SK-N-SH (cell line): Measurements from ENCODE around the gene NOPCHAP1. TPM values are rescaled to one million over a fixed set of nuclear protein-coding genes. Genes with fewer than 3 reads are reported as not detected.

ENCODE experiments used
- CTCF ChIA-PET: fragments of 300-600, 350-600 bp; formaldehyde crosslinking; extraction: SDS; loops from one replicate; lab custom pipeline; 2021; lab: Yijun Ruan, JAX
- POLR2A ChIA-PET: fragments of 350-600 bp; sonication (Branson Sonifier 250); formaldehyde crosslinking; extraction: SDS; loops from one replicate; lab custom pipeline; 2020; ENCODE audit warnings: antibody characterized with exemption, inconsistent platforms; lab: Yijun Ruan, JAX
- DNase-seq: peaks from one replicate; pipeline ENCODE4 v3.0.0; 2012
- H2AFZ ChIP-seq: fragments of 200-600 bp; sonication (generic); 2 replicates; pipeline ENCODE4 v1.8.1; 2016; ENCODE audit warnings: antibody characterized with exemption, mild to moderate bottlenecking, low read depth
- H3F3A ChIP-seq: fragments of 200-600 bp; sonication (generic); replicated peaks from 2 replicates; pipeline ENCODE3; 2016; ENCODE audit warnings: antibody characterized with exemption, mild to moderate bottlenecking; ENCODE audit not compliant: insufficient read depth
- H3K27ac ChIP-seq, 2 experiments: fragments of 200-500 bp in 1 of 2; fragments of 200-600 bp in 1 of 2; sonication (Bioruptor generic) in 1 of 2; sonication (generic), shearing (Covaris generic) in 1 of 2; 2 replicates each; pipeline versions ENCODE4 v1.5.1 to v1.6.1; 2014 to 2016; ENCODE audit warnings: low read depth in 2 of 2, inconsistent platforms in 1 of 2, low read length in 1 of 2, mild to moderate bottlenecking in 1 of 2, mixed read lengths in 1 of 2
- H3K27me3 ChIP-seq: fragments of 200-600 bp; sonication (generic), shearing (Covaris generic); 2 replicates; pipeline ENCODE4 v1.6.1; 2016; ENCODE audit warnings: mixed run types; ENCODE audit not compliant: insufficient read depth
- H3K36me3 ChIP-seq, 2 experiments: fragments of 200-500 bp in 1 of 2; fragments of 200-600 bp in 1 of 2; sonication (Bioruptor generic) in 1 of 2; sonication (generic) in 1 of 2; replicated peaks in 1 of 2; 2 replicates each; pipeline versions ENCODE3 to v1.5.1; 2014 to 2016; ENCODE audit warnings: low read length in 1 of 2, mild to moderate bottlenecking in 1 of 2; ENCODE audit not compliant: insufficient read depth in 2 of 2, control insufficient read depth in 1 of 2
- H3K4me1 ChIP-seq, 2 experiments: fragments of 200-500 bp in 1 of 2; fragments of 200-600 bp in 1 of 2; sonication (Bioruptor generic) in 1 of 2; sonication (generic), shearing (Covaris generic) in 1 of 2; 2 replicates each; pipeline versions ENCODE4 v1.5.1 to v1.6.1; 2014 to 2016; ENCODE audit warnings: low read depth in 1 of 2, low read length in 1 of 2, mixed run types in 1 of 2; ENCODE audit not compliant: insufficient read depth in 2 of 2, control insufficient read depth in 1 of 2
- H3K4me2 ChIP-seq: fragments of 200-600 bp; sonication (generic), shearing (Covaris generic); 2 replicates; pipeline ENCODE4 v1.6.1; 2017; ENCODE audit warnings: mixed run types
- H3K4me3 ChIP-seq, 2 experiments: fragments of 200-500 bp in 1 of 2; fragments of 200-600 bp in 1 of 2; sonication (Bioruptor generic) in 1 of 2; sonication (generic), shearing (Covaris generic) in 1 of 2; 2 replicates each; pipeline versions ENCODE4 v1.5.1 to v1.8.1; 2014 to 2016; ENCODE audit warnings: low read depth in 2 of 2, inconsistent platforms in 1 of 2, low read length in 1 of 2, mild to moderate bottlenecking in 1 of 2, mixed read lengths in 1 of 2, moderate library complexity in 1 of 2
- H3K79me2 ChIP-seq: fragments of 200-600 bp; sonication (generic); 2 replicates; pipeline ENCODE4 v1.8.1; 2017; ENCODE audit warnings: mild to moderate bottlenecking; ENCODE audit not compliant: insufficient read depth
- H3K9ac ChIP-seq: fragments of 200-600 bp; sonication (generic); 2 replicates; pipeline ENCODE4 v1.6.1; 2017; ENCODE audit warnings: mixed run types
- H3K9me2 ChIP-seq: fragments of 200-600 bp; sonication (generic); 2 replicates; pipeline ENCODE4 v1.6.1; 2017; ENCODE audit warnings: mixed run types
- H3K9me3 ChIP-seq: fragments of 200-600 bp; sonication (generic); 2 replicates; pipeline ENCODE4 v1.6.1; 2017; ENCODE audit warnings: mixed run types, mild to moderate bottlenecking, moderate library complexity
- H4K20me1 ChIP-seq: fragments of 200-600 bp; sonication (generic); 2 replicates; pipeline ENCODE4 v1.6.1; 2017; ENCODE audit warnings: mild to moderate bottlenecking, mixed run types; ENCODE audit not compliant: insufficient read depth
- CHD2 ChIP-seq: fragments of 150-350 bp; IDR thresholded peaks from 2 replicates; pipeline ENCODE4 v1.6.1; 2018; ENCODE audit warnings: low read length; ENCODE audit not compliant: partially characterized antibody
- ELF1 ChIP-seq: IDR thresholded peaks from 2 replicates; pipeline ENCODE4 v1.4.0; 2012
- EP300 ChIP-seq, 2 experiments: IDR thresholded peaks; 2 replicates each; pipeline versions ENCODE4 v1.4.0 to v1.6.1; 2012; ENCODE audit warnings: borderline replicate concordance in 1 of 2, low read depth in 1 of 2, low read length in 1 of 2
- EZH2phosphoT487 ChIP-seq: fragments of 200-600 bp; sonication (generic); IDR thresholded peaks from 2 replicates; pipeline ENCODE4 v1.6.1; 2017; ENCODE audit warnings: low read depth, mixed run types, mild to moderate bottlenecking, antibody characterized with exemption, moderate library complexity, borderline replicate concordance
- FOXM1 ChIP-seq: IDR thresholded peaks from 2 replicates; pipeline ENCODE4 v1.4.0; 2012; ENCODE audit warnings: low read depth, mild to moderate bottlenecking
- MAX ChIP-seq: IDR thresholded peaks from 2 replicates; pipeline ENCODE4 v1.4.0; 2012; ENCODE audit warnings: low read depth
- MEF2A ChIP-seq: IDR thresholded peaks from 2 replicates; pipeline ENCODE4 v1.4.0; 2012; ENCODE audit warnings: low read depth, borderline replicate concordance
- MXI1 ChIP-seq: IDR thresholded peaks from 2 replicates; pipeline ENCODE4 v1.6.1; 2012; ENCODE audit warnings: mild to moderate bottlenecking, low read depth, low read length, improper control_type of control experiment
- NRF1 ChIP-seq: IDR thresholded peaks from 2 replicates; pipeline ENCODE4 v1.6.1; 2012; ENCODE audit warnings: low read depth, mild to moderate bottlenecking, low read length
- POLR2AphosphoS5 ChIP-seq: IDR thresholded peaks from 2 replicates; pipeline ENCODE4 v1.6.1; 2012; ENCODE audit warnings: low read depth, low read length
- RCOR1 ChIP-seq: fragments of 150-350 bp; IDR thresholded peaks from 2 replicates; pipeline ENCODE4 v1.6.1; 2017; ENCODE audit warnings: antibody characterized with exemption, low read length
- RXRA ChIP-seq: IDR thresholded peaks from 2 replicates; pipeline ENCODE4 v1.4.0; 2012; ENCODE audit warnings: low read depth, mild to moderate bottlenecking, borderline replicate concordance
- SIN3A ChIP-seq: IDR thresholded peaks from 2 replicates; pipeline ENCODE4 v1.6.1; 2012; ENCODE audit warnings: low read depth, mild to moderate bottlenecking, low read length, moderate library complexity, borderline replicate concordance
- SMC3 ChIP-seq: IDR thresholded peaks from 2 replicates; pipeline ENCODE4 v1.6.1; 2012; ENCODE audit warnings: low read depth, low read length, improper control_type of control experiment
- TAF1 ChIP-seq: IDR thresholded peaks from 2 replicates; pipeline ENCODE4 v1.6.1; 2012; ENCODE audit warnings: low read depth, mild to moderate bottlenecking, low read length, moderate library complexity, borderline replicate concordance
- TCF12 ChIP-seq: IDR thresholded peaks from 2 replicates; pipeline ENCODE4 v1.4.0; 2012
- WGBS: methylation state at CpG from one replicate; pipeline ENCODE4 v1.1.6; 2017; ENCODE audit warnings: low lambda C conversion rate; 5-methylcytosine and 5-hydroxymethylcytosine counted together
- polyA plus RNA-seq, 3 experiments: library from polyadenylated mRNA; depleted of rRNA; stranded (reverse); fragments of >200 nt; gene quantifications; 2 replicates each; pipeline ENCODE4 v1.2.3, GENCODE V29; 2012
- TF ChIP-seq, protein P1 (sequence below): IDR thresholded peaks from 2 replicates; pipeline ENCODE4 v1.6.1; 2012; ENCODE audit warnings: mild to moderate bottlenecking, low read depth, low read length, moderate library complexity
- TF ChIP-seq, protein P2 (sequence below): IDR thresholded peaks from 2 replicates; pipeline ENCODE4; 2012
- TF ChIP-seq, protein P3 (sequence below): fragments of 150-350 bp; IDR thresholded peaks from 2 replicates; pipeline ENCODE4 v1.6.1; 2017; ENCODE audit warnings: antibody characterized with exemption, low read length, low read depth, borderline replicate concordance
- TF ChIP-seq, protein P4 (sequence below): fragments of 150-350 bp; IDR thresholded peaks from 2 replicates; pipeline ENCODE4 v1.6.1; 2016; ENCODE audit warnings: mild to moderate bottlenecking, low read depth, low read length

The NOPCHAP1 gene
- polyA plus RNA-seq, 1 of the 3 experiments (the other 2 are of a cell fraction) = 17.3 TPM

GRCh38 chr12:104991565-104992128, 5.5 kb downstream of the NOPCHAP1 start:
- Histone ChIP-seq H3K27ac (no peak overlapping the region), H3K4me3 (no peak overlapping the region), H3K36me3 (peaks cover 56 to 81% of the 10 kb centered on the region in 2 experiments), H3K9me3 (no peaks in the 10 kb centered on the region), H2AFZ (no peak overlapping the region), H3F3A (no peaks in the 10 kb centered on the region), H3K4me1 (peaks cover 0 to 9% of the 10 kb centered on the region in 2 experiments; a peak in 2 of 4 replicates), H3K9ac (no peak overlapping the region), H3K4me2 (no peak overlapping the region), H3K79me2 (peaks cover 44% of the 10 kb centered on the region), H4K20me1 (no peaks in the 10 kb centered on the region), H3K9me2 (no peaks in the 10 kb centered on the region), H3K27me3 (no peaks in the 10 kb centered on the region)
- POLR2A ChIA-PET = no interaction called here
- 88% methylated on average over 3 of the region's 3 CpGs for WGBS
- CTCF ChIA-PET = interaction anchor here (3.3 kb wide), 1 partner anchor 610 kb away, joined by 9 read pairs; no protein-coding TSS in a partner anchor
- TF ChIP-seq ELF1 = no peak
- TF ChIP-seq MXI1 = no peak
- no peak for TF ChIP-seq TAF1
- TF ChIP-seq, protein P1, sequence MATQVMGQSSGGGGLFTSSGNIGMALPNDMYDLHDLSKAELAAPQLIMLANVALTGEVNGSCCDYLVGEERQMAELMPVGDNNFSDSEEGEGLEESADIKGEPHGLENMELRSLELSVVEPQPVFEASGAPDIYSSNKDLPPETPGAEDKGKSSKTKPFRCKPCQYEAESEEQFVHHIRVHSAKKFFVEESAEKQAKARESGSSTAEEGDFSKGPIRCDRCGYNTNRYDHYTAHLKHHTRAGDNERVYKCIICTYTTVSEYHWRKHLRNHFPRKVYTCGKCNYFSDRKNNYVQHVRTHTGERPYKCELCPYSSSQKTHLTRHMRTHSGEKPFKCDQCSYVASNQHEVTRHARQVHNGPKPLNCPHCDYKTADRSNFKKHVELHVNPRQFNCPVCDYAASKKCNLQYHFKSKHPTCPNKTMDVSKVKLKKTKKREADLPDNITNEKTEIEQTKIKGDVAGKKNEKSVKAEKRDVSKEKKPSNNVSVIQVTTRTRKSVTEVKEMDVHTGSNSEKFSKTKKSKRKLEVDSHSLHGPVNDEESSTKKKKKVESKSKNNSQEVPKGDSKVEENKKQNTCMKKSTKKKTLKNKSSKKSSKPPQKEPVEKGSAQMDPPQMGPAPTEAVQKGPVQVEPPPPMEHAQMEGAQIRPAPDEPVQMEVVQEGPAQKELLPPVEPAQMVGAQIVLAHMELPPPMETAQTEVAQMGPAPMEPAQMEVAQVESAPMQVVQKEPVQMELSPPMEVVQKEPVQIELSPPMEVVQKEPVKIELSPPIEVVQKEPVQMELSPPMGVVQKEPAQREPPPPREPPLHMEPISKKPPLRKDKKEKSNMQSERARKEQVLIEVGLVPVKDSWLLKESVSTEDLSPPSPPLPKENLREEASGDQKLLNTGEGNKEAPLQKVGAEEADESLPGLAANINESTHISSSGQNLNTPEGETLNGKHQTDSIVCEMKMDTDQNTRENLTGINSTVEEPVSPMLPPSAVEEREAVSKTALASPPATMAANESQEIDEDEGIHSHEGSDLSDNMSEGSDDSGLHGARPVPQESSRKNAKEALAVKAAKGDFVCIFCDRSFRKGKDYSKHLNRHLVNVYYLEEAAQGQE = no peak
- no peak for TF ChIP-seq RXRA
- TF ChIP-seq SIN3A = no peak
- no peak for TF ChIP-seq NRF1
- TF ChIP-seq, protein P2, sequence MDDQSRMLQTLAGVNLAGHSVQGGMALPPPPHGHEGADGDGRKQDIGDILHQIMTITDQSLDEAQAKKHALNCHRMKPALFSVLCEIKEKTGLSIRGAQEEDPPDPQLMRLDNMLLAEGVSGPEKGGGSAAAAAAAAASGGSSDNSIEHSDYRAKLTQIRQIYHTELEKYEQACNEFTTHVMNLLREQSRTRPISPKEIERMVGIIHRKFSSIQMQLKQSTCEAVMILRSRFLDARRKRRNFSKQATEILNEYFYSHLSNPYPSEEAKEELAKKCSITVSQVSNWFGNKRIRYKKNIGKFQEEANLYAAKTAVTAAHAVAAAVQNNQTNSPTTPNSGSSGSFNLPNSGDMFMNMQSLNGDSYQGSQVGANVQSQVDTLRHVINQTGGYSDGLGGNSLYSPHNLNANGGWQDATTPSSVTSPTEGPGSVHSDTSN = no peak
- no peak for TF ChIP-seq FOXM1
- TF ChIP-seq SMC3 = no peak
- TF ChIP-seq EZH2phosphoT487 = no peak
- TF ChIP-seq, protein P3, sequence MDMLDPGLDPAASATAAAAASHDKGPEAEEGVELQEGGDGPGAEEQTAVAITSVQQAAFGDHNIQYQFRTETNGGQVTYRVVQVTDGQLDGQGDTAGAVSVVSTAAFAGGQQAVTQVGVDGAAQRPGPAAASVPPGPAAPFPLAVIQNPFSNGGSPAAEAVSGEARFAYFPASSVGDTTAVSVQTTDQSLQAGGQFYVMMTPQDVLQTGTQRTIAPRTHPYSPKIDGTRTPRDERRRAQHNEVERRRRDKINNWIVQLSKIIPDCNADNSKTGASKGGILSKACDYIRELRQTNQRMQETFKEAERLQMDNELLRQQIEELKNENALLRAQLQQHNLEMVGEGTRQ = no peak
- TF ChIP-seq, protein P4, sequence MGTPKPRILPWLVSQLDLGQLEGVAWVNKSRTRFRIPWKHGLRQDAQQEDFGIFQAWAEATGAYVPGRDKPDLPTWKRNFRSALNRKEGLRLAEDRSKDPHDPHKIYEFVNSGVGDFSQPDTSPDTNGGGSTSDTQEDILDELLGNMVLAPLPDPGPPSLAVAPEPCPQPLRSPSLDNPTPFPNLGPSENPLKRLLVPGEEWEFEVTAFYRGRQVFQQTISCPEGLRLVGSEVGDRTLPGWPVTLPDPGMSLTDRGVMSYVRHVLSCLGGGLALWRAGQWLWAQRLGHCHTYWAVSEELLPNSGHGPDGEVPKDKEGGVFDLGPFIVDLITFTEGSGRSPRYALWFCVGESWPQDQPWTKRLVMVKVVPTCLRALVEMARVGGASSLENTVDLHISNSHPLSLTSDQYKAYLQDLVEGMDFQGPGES = no peak
- no peak for TF ChIP-seq CHD2
- TF ChIP-seq TCF12 = no peak
- no peak for TF ChIP-seq POLR2AphosphoS5
- TF ChIP-seq EP300 (IDR thresholded peaks at IDR 0.05; ENCODE audit: borderline replicate concordance in 1 of 2, low read depth in 1 of 2, low read length in 1 of 2) = no peak
- no peak for TF ChIP-seq MAX
- no peak for TF ChIP-seq RCOR1
- no peak for TF ChIP-seq MEF2A
- no peak for DNase-seq
